Upper lobe of left lung (tissue), 4 donors: Measurements from ENCODE around the gene SVEP1.

ENCODE experiments used
- CTCF ChIP-seq, 6 experiments: fragments of 450-650 bp in 4 of 6; fragments of 200-600 bp in 2 of 6; sonication (generic) in 2 of 6; IDR thresholded peaks; one replicate each; pipeline ENCODE4 v1.5.1; 2016 to 2019; ENCODE audit warnings: antibody characterized with exemption in 6 of 6
- EP300 ChIP-seq, 4 donors: sonication (generic); formaldehyde crosslinking; IDR thresholded peaks; one replicate each; pipeline ENCODE4 v1.5.1; 2017; ENCODE audit warnings: antibody characterized with exemption in 4 of 4, control low read depth in 2 of 4
- POLR2A ChIP-seq, 4 donors: fragments of 450-650 bp; IDR thresholded peaks; one replicate each; pipeline ENCODE4 v1.5.1; 2016 to 2017; ENCODE audit warnings: antibody characterized with exemption in 4 of 4, mild to moderate bottlenecking in 2 of 4
- POLR2AphosphoS5 ChIP-seq, 2 donors: sonication (generic); formaldehyde crosslinking; IDR thresholded peaks; one replicate each; pipeline ENCODE4 v1.5.1; 2017; ENCODE audit warnings: antibody characterized with exemption in 2 of 2

GRCh38 chr9:110336363-110336762 is 243.2 kb downstream of the SVEP1 start:
- TF ChIP-seq POLR2AphosphoS5 (IDR thresholded peaks at IDR 0.05) (no peak), CTCF (IDR thresholded peaks at IDR 0.05) (no peak), POLR2A (IDR thresholded peaks at IDR 0.05) (no peak), EP300 (IDR thresholded peaks at IDR 0.05) (no peak)
